HG03060 (cell line): Measurements from ENCODE around the gene SGCA.

Experiments
- ATAC-seq: cut with Tn5 transposase; IDR thresholded peaks from one replicate; pipeline ENCODE4 v1.9.1; 2021; ENCODE audit warnings: low read depth, moderate number of reproducible peaks; ENCODE audit not compliant: unreplicated experiment

SGCA gene

GRCh38 chr17:50148226-50149090, 17.3 kb upstream of the SGCA start:
- ATAC-seq = no peak

- ATAC-seq = no peak
These were observed 16.8 kb upstream of the SGCA start for GRCh38 chr17:50149091-50149416.

- ATAC-seq = no peak
These were observed 16.1 kb upstream of the SGCA start for GRCh38 chr17:50149417-50150353.

GRCh38 chr17:50150354-50151040, 15.3 kb upstream of the SGCA start, which contains the start of gene PPP1R9B:
TSS of gene PPP1R9B (minus strand) at chr17:50150677. CDS start at chr17:50150513, 164 bp downstream.
- no peak for ATAC-seq

- ATAC-seq = no peak
These were observed 14.5 kb upstream of the SGCA start for GRCh38 chr17:50151041-50151936.

- ATAC-seq = no peak
These were observed 13.8 kb upstream of the SGCA start for GRCh38 chr17:50151937-50152547.

GRCh38 chr17:50152736-50153135, 13.1 kb upstream of the SGCA start:
- no peak for ATAC-seq

- no peak for ATAC-seq
These were observed 11.9 kb upstream of the SGCA start for GRCh38 chr17:50153650-50154575.

GRCh38 chr17:50154604-50155003, 11.2 kb upstream of the SGCA start:
- no peak for ATAC-seq

- no peak for ATAC-seq
These were observed 10.5 kb upstream of the SGCA start for GRCh38 chr17:50155115-50155819.

- no peak for ATAC-seq
These were observed 7.9 kb upstream of the SGCA start for GRCh38 chr17:50157891-50158290.

GRCh38 chr17:50161023-50161910, 4.5 kb upstream of the SGCA start:
- no peak for ATAC-seq

GRCh38 chr17:50161911-50162288, 3.9 kb upstream of the SGCA start:
- ATAC-seq = no peak

GRCh38 chr17:50162466-50163254, 3.1 kb upstream of the SGCA start:
- ATAC-seq = no peak

- no peak for ATAC-seq
These were observed 1.7 kb upstream of the SGCA start for GRCh38 chr17:50163843-50164696.
